NCI-H510A (cell line): ENCODE results near the gene STK33.

ENCODE experiments used
- DNase-seq: peaks from one replicate; lab custom pipeline; 2025; lab: John Stamatoyannopoulos, UW

The STK33 gene

DNA sequence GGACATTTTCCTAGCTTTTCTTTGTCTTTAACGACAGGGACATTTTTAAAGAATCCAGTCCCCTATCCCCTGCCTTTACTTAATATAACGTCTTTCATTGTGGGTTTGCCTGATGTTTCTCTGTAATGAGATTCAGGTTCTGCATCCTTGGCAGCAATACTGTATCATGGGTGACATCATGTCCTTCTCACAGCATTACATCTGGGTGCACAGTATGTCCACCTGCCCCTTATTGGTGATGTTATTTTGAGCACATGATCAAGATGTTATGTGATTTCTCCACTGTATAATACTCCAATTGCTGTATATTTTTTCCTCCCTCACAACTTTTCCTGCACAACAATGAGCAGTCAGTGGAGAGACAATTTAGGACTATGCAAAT is 9.7 kb upstream of the STK33 start:
- no peak for DNase-seq

GRCh38 chr11:8601376-8602133 is 7.5 kb upstream of the STK33 start:
- no peak for DNase-seq

DNA sequence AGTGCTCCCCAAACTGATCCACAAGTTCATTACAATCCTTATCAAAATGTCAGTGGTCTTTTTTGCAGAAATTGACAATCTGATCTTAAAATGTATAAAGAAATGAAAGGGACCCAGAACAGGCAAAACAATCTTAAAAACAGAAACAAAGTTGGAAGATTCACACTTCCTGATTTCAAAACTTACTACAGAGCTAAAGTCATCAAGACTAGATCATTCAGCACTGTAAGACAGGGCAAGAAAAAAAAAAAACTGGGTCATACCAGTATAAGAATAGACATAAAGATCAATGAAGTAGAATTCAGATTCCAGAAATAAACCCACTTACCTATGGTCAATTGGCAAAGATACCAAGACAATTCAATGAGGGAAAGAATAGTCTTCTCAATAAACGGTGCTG is 4.5 kb upstream of the STK33 start:
- no peak for DNase-seq

- no peak for DNase-seq
Observed at GRCh38 chr11:8597182-8597581, 3.2 kb upstream of the STK33 start.

DNA sequence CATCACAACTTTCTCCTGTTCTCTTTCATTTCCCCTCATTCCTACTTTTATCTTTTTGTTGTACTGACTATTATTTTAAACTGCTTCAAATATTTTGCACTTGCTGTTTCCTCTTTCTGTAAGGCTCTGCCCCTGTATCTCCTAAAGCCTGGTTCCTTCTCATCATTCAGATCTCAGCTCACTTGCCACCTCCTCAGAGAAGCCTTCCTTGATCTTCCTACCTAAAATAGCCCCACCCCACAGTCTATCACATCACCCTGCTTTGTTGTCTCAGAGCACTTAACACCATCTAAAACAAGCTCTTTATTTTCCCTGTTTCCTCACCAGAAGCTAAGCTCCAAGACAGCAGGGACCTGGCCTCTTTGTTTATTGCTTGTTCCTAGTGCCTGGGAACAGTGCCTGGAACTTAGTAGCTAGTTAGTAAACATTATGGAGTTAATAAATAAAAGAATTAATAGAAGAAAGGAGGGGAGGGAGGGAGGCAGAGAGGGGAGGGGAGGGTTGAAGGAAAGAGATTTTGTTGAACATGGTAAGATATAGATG is 2.5 kb upstream of the STK33 start:
- no peak for DNase-seq

GRCh38 chr11:8593455-8593854 is 573 bp downstream of the STK33 start:
- no peak for DNase-seq

- no peak for DNase-seq
Observed at GRCh38 chr11:8587915-8588314, 6.1 kb downstream of the STK33 start.

- DNase-seq, result no peak
Observed at GRCh38 chr11:8586805-8587204, 7.2 kb downstream of the STK33 start.

GRCh38 chr11:8586184-8586583 is 7.8 kb downstream of the STK33 start:
- DNase-seq, result no peak

- peak; percentile 37 for DNase-seq
Observed at GRCh38 chr11:8584511-8584910, 9.5 kb downstream of the STK33 start.

DNA sequence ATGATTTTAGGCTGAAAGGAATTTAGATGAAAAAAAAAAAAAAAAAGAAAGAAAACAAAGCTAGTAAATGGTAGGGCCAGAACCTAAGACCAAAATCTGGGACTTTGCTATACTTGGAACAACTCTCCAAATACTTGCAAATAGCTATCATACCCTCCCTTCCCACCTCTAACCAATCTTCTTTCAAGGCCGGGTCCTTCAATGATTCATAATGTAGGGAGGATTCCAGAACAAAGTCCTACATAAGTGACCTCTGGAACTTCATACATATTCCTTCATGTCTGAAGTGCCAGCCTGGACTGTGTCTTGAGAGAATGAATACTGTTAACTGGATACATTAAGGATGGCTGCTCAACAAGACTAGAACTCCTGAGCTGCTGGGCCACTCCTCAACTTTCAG is 9.9 kb downstream of the STK33 start:
- no peak for DNase-seq

DNA sequence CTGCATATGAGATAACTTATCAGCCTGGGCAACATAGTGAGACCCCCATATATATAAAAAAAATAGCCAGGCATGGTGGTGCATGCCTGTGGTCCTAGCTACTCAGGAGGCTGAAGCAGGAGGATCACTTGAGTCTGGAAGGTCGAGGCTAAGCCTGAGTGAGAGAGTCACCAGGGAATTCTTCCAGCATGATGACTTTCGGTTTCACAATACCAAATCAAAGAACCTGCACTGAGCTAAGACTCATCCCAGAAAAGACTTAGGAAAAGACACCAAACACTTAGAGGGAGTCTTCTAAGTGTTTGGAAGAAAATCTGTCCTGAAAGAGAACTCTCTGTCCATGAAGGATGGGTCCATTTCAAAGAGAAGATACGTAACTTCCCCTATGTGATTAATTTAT is 12.7 kb downstream of the STK33 start:
- no peak for DNase-seq

DNA sequence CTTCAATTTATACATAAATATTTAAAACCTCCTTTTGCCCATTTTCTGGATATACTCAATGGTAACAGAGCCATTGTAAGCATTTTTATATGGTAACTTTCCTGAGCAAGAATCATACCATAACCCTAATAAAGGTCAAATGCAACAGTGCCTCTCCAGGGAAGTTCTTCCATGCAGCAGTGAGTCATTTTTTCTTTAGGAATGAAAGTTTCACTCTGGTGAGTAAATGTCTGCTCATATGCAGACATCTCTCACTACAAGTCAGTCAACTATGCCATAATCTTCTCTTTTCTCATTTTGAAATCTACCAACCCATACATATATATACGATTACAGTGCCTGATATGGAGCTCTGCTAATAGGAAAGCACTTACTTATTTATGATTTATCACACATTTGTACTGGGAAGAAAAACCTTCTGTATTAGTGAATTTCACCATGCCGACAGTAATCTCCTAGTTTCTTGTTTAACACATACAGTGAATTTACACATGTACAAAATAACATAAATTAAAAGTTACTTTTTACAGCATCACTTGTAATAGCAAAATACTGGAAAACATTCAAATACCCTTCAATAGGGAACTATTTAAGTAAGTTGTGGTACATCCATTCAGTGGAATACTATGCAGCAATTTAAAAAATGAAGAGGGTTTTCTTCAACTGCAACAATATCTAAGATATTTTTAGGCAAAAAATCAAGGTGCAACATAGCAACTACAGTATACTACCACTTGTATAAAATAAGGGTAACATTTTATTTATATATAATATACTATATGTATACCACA is 16.0 kb downstream of the STK33 start:
- DNase-seq, result no peak

- DNase-seq, result no peak
Observed at GRCh38 chr11:8574798-8575197, 19.2 kb downstream of the STK33 start.

GRCh38 chr11:8573777-8574176 is 20.3 kb downstream of the STK33 start:
- no peak for DNase-seq

DNA sequence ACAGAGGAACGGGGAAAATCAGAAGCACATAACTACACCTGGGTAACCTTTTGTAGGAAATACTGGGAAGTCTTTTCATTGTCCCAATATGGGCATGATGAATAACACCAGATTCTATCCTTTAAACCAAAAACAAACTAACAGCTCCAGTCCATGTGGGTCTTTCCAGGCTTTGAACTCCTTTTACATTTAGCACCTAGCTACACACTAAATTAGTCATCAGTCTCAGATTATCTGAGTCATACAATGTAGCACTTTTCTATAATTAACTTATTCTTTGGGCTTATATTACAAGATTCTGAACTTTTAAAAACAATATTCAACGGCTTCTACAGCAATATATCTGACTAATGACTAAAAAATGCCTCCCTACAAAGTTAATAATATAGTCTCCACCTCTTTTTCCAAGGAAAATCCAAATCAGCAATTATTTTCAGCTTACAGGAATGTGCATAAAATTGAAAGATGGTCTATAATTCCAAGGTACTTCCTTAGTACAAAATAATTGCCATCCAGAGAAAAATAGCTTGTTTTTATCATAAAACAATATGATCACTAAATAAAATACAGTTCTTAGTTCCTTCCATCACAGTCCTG is 26.3 kb downstream of the STK33 start:
- no peak for DNase-seq

- no peak for DNase-seq
Observed at GRCh38 chr11:8566613-8567210, 27.3 kb downstream of the STK33 start.

DNA sequence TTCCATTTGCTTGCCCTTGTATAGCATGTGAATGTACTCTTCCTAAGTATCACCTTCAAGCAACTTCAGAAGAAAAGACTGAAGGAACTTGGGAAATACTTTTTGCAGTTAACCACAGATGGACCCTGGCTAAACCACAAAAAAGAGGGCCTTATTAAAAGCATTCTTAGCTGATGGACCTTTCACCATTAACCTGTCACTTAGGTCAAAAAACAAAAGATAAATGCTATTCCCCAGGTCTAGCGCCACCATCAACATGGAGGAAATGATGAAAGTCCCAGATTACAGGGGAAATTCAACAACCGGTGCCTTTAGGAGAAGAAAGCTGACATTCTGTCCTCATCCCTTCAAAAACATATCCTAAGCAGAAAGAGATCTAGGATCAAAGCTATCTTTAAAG is 29.5 kb downstream of the STK33 start:
- DNase-seq, result no peak

- no peak for DNase-seq
Observed at GRCh38 chr11:8561461-8561860, 32.6 kb downstream of the STK33 start.

- no peak for DNase-seq
Observed at GRCh38 chr11:8558436-8558835, 35.6 kb downstream of the STK33 start.

DNA sequence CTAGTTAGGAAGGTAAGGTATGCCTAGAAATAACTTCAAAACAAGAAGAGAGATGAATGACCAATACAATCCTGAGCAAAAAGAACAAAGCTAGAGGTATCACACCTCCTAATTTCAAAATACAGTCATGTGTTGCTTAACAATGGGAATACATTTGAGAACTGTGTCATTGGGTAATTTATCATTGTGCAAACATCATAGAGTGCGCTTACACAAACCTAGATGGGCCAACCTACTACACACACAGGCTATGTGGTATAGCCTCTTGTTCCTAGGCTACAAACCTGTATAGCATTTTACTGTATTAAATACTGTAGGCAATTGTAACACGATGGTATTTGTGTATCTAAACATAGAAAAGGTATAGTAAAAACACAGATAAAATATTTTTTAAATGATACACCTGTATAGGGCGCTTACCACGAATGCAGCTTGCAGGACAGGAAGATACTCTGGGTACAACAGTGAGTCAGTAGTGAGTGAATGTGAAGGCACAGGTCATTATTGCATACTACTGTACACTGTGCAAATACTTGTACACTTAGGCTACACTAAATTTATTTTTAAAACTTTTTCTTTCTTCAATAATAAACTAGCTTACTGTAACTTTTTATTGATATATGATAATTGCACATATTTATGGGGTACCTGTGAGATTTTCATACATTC is 48.2 kb downstream of the STK33 start:
- DNase-seq, result no peak

- no peak for DNase-seq
Observed at GRCh38 chr11:8544807-8545206, 49.2 kb downstream of the STK33 start.
